Stomach (tissue), 9 donors: Measurements from ENCODE around the gene RAD51AP1. TPM values are rescaled to one million over a fixed set of nuclear protein-coding genes. Genes with fewer than 3 reads are reported as not detected.

Experiments
- DNase-seq, 2 donors: peaks; one replicate each; pipeline versions ENCODE4 v3.0.0 to v3.0.0-alpha.2; 2013 to 2019
- H3K27ac ChIP-seq, 5 donors: fragments of 200-600 bp in 4 of 5; sonication (generic) in 4 of 5; one replicate each; pipeline ENCODE4 v1.5.1; 2013 to 2019; ENCODE audit warnings: mild to moderate bottlenecking in 1 of 5, moderate library complexity in 1 of 5
- H3K27me3 ChIP-seq, 3 donors: fragments of 200-600 bp; sonication (generic); one replicate each; pipeline ENCODE4 v1.5.1; 2017 to 2019; ENCODE audit warnings: mixed run types in 1 of 3
- H3K36me3 ChIP-seq, 4 donors: fragments of 200-600 bp; sonication (generic); 1 replicate in 3 of 4; 2 replicates in 1 of 4; pipeline ENCODE4 v1.5.1; 2016 to 2019
- H3K4me1 ChIP-seq, 4 donors: fragments of 200-600 bp; sonication (generic); one replicate each; pipeline ENCODE4 v1.5.1; 2016 to 2019
- H3K4me3 ChIP-seq, 4 donors: fragments of 200-600 bp; sonication (generic) in 3 of 4; one replicate each; pipeline ENCODE4 v1.5.1; 2016 to 2019; ENCODE audit warnings: mild to moderate bottlenecking in 1 of 4
- H3K9me3 ChIP-seq, 4 donors: fragments of 200-600 bp; sonication (generic); one replicate each; pipeline ENCODE4 v1.5.1; 2016 to 2019
- EP300 ChIP-seq: sonication (generic); formaldehyde crosslinking; IDR thresholded peaks from one replicate; pipeline ENCODE4 v1.6.1; 2017; ENCODE audit warnings: antibody characterized with exemption
- POLR2A ChIP-seq, 4 donors: fragments of 450-650 bp; IDR thresholded peaks; one replicate each; pipeline ENCODE4 v1.6.1; 2016; ENCODE audit warnings: antibody characterized with exemption in 4 of 4, control low read depth in 2 of 4, mild to moderate bottlenecking in 1 of 4, moderate library complexity in 1 of 4
- POLR2AphosphoS5 ChIP-seq, 3 donors: sonication (generic); formaldehyde crosslinking; IDR thresholded peaks; one replicate each; pipeline ENCODE4 v1.6.1; 2016; ENCODE audit warnings: antibody characterized with exemption in 3 of 3
- whole genome bisulfite sequencing, 5 donors: extraction: QIAGEN DNeasy Blood & Tissue Kit in 3 of 5; methylation state at CpG; one replicate each; pipeline versions ENCODE4 v1.1.5 to v1.1.7; 2013 to 2018; 5-methylcytosine and 5-hydroxymethylcytosine counted together
- intact Hi-C: fragments of 100-400 bp; cut with DNase I; formaldehyde crosslinking; loops from one replicate; pipeline ENCODE4 v1.15.1; 2023; ENCODE audit warnings: low total_unique reads
- polyA plus RNA-seq, 3 donors: library from polyadenylated mRNA; stranded (reverse); fragments of 200-250 nt; gene quantifications; one replicate each; pipeline ENCODE4 v1.2.3, GENCODE V29; 2013
- total RNA-seq, 5 donors: library from RNA; depleted of rRNA; stranded (reverse); fragments of >200 nt; gene quantifications; one replicate each; pipeline versions ENCODE4 v1.1.0 to v1.2.3, GENCODE V29; 2014 to 2016
- TF ChIP-seq, protein P1 (sequence below), 7 experiments: fragments of 450-650 bp in 4 of 7; fragments of 200-600 bp in 3 of 7; sonication (generic) in 3 of 7; IDR thresholded peaks; one replicate each; pipeline ENCODE4 v1.5.1; 2016 to 2019; ENCODE audit warnings: antibody characterized with exemption in 7 of 7, control low read depth in 2 of 7, mild to moderate bottlenecking in 1 of 7
- donor health status: healthy with polysubstance abuse.
- donor health status: Bipolar disorder and iron deficiency.
- donor health status: healthy.

The RAD51AP1 gene
- total and polyA plus RNA-seq, 8 donors = 2.5 to 20.2 (median 5.0) TPM; not detected in 1

- no peaks in the 10 kb centered on the region for H3K9me3 ChIP-seq
- intact Hi-C loops = no loop called here
- 80 to 95% (median 89%) methylated on average over 1 of the region's 1 CpG for WGBS, 5 donors
- no peaks in the 10 kb centered on the region for H3K4me1 ChIP-seq
- TF ChIP-seq EP300 (no peak), POLR2AphosphoS5 (IDR thresholded peaks at IDR 0.05) (no peak), POLR2A (IDR thresholded peaks at IDR 0.05) (no peak)
- TF ChIP-seq, protein P1, sequence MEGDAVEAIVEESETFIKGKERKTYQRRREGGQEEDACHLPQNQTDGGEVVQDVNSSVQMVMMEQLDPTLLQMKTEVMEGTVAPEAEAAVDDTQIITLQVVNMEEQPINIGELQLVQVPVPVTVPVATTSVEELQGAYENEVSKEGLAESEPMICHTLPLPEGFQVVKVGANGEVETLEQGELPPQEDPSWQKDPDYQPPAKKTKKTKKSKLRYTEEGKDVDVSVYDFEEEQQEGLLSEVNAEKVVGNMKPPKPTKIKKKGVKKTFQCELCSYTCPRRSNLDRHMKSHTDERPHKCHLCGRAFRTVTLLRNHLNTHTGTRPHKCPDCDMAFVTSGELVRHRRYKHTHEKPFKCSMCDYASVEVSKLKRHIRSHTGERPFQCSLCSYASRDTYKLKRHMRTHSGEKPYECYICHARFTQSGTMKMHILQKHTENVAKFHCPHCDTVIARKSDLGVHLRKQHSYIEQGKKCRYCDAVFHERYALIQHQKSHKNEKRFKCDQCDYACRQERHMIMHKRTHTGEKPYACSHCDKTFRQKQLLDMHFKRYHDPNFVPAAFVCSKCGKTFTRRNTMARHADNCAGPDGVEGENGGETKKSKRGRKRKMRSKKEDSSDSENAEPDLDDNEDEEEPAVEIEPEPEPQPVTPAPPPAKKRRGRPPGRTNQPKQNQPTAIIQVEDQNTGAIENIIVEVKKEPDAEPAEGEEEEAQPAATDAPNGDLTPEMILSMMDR (IDR thresholded peaks at IDR 0.05) = no peak
- peaks cover 10 to 88% (median 68%) of the 10 kb centered on the region in 4 donors for H3K36me3 ChIP-seq
- H3K27me3 ChIP-seq = no peaks in the 10 kb centered on the region
- DNase-seq = no peak
- no peak overlapping the region for H3K4me3 ChIP-seq
- H3K27ac ChIP-seq = no peak overlapping the region
Measured at GRCh38 chr12:4496145-4496838, 42.4 kb upstream of the RAD51AP1 start.

GRCh38 chr12:4499186-4499585 lies 39.5 kb upstream of the RAD51AP1 start:
- peaks cover 10 to 98% (median 88%) of the 10 kb centered on the region in 4 donors for H3K36me3 ChIP-seq
- TF ChIP-seq EP300 (no peak), POLR2AphosphoS5 (IDR thresholded peaks at IDR 0.05) (no peak), POLR2A (IDR thresholded peaks at IDR 0.05) (no peak)
- TF ChIP-seq, protein P1 (IDR thresholded peaks at IDR 0.05) = no peak
- WGBS, 5 donors = 91 to 100% (median 98%) methylated on average over 1 of the region's 1 CpG

GRCh38 chr12:4505376-4505986 lies 33.2 kb upstream of the RAD51AP1 start:
- DNase-seq = no peak
- H3K4me3 ChIP-seq = no peak overlapping the region
- no peaks in the 10 kb centered on the region for H3K9me3 ChIP-seq
- WGBS, 5 donors = 91 to 100% (median 96%) methylated on average over 1 of the region's 1 CpG
- intact Hi-C loops = no loop called here
- H3K36me3 ChIP-seq = peaks cover 0 to 56% (median 45%) of the 10 kb centered on the region in 4 donors
- H3K27ac ChIP-seq = no peak overlapping the region
- TF ChIP-seq EP300 = no peak
- TF ChIP-seq, protein P1 (IDR thresholded peaks at IDR 0.05) = no peak
- TF ChIP-seq POLR2AphosphoS5 (IDR thresholded peaks at IDR 0.05) = no peak
- TF ChIP-seq POLR2A (IDR thresholded peaks at IDR 0.05) = no peak
- no peaks in the 10 kb centered on the region for H3K27me3 ChIP-seq
- H3K4me1 ChIP-seq = peaks cover 0 to 26% (median 8%) of the 10 kb centered on the region in 4 donors

More at GRCh38 chr12:4499186-4499585, 39.5 kb upstream of the RAD51AP1 start:
- Histone ChIP-seq H3K27me3 (no peaks in the 10 kb centered on the region), H3K9me3 (no peaks in the 10 kb centered on the region), H3K4me1 (no peaks in the 10 kb centered on the region), H3K4me3 (no peak overlapping the region), H3K27ac (no peak overlapping the region)
- DNase-seq = no peak
- intact Hi-C loops = no loop called here

- no peak for TF ChIP-seq POLR2AphosphoS5 (IDR thresholded peaks at IDR 0.05)
- TF ChIP-seq, protein P1 (IDR thresholded peaks at IDR 0.05) = no peak
- no peak for TF ChIP-seq EP300
- no peak for TF ChIP-seq POLR2A (IDR thresholded peaks at IDR 0.05)
- peaks cover 0 to 26% (median 8%) of the 10 kb centered on the region in 4 donors for H3K4me1 ChIP-seq
- H3K27me3 ChIP-seq = no peaks in the 10 kb centered on the region
- no peak overlapping the region for H3K27ac ChIP-seq
- no peak overlapping the region for H3K4me3 ChIP-seq
- peak in 1 of 2 donors; percentile 16 for DNase-seq
- peaks cover 0 to 48% (median 40%) of the 10 kb centered on the region in 4 donors for H3K36me3 ChIP-seq
- WGBS, 5 donors = 30 to 60% (median 44%) methylated on average over 3 of the region's 3 CpGs
- no peaks in the 10 kb centered on the region for H3K9me3 ChIP-seq
- intact Hi-C loops = no loop called here
Measured at GRCh38 chr12:4506430-4506829, 32.3 kb upstream of the RAD51AP1 start.
